ENCODE data around the gene DGKQ. TPM values are rescaled to one million over a fixed set of nuclear protein-coding genes. Genes with fewer than 3 reads are reported as not detected.

The DGKQ gene
- total RNA-seq, 4 donors from 2014 or later = 1.2 to 12.7 (median 10.1) TPM

- Histone ChIP-seq H3K27me3 (no peaks in the 10 kb centered on the region), H3K27ac (peak overlapping the region; percentile 48 to 73), H3K4me3 (peak overlapping the region; percentile 42 to 59), H3K36me3 (no peaks in the 10 kb centered on the region), H3K9me3 (no peaks in the 10 kb centered on the region), H3K4me1 (peaks cover 0 to 21% of the 10 kb centered on the region in 2 donors)
- TF ChIP-seq POLR2A (IDR thresholded peaks at IDR 0.05) (peak in 1 of 2 donors; percentile 24), CTCF (IDR thresholded peaks at IDR 0.05) (peak in 3 of 4 experiments; percentile 14 to 37 (median 18))
- intact Hi-C loops (cut with DNase I; ENCODE audit: low total_unique reads) = no loop called here
- peak; percentile 72 to 75 for DNase-seq
Measured at GRCh38 chr4:1009542-1010394, 36.4 kb upstream of the DGKQ start.

GRCh38 chr4:1008840-1009541 lies 35.6 kb upstream of the DGKQ start:
- H3K27me3 ChIP-seq = no peaks in the 10 kb centered on the region
- no peak for TF ChIP-seq CTCF (IDR thresholded peaks at IDR 0.05)
- no peak for TF ChIP-seq POLR2A (IDR thresholded peaks at IDR 0.05)
- peak overlapping the region; percentile 48 to 53 for H3K27ac ChIP-seq
- intact Hi-C loops (cut with DNase I; ENCODE audit: low total_unique reads) = no loop called here
- H3K4me1 ChIP-seq = peaks cover 0 to 21% of the 10 kb centered on the region in 2 donors
- no peaks in the 10 kb centered on the region for H3K36me3 ChIP-seq
- no peaks in the 10 kb centered on the region for H3K9me3 ChIP-seq
- peak overlapping the region; percentile 42 to 58 for H3K4me3 ChIP-seq
- DNase-seq = peak; percentile 41 to 50

- H3K27ac ChIP-seq = no peak overlapping the region
- H3K4me3 ChIP-seq = no peak overlapping the region
- H3K4me1 ChIP-seq = peaks cover 0 to 26% of the 10 kb centered on the region in 2 donors
- no peak for DNase-seq
- no peaks in the 10 kb centered on the region for H3K36me3 ChIP-seq
- peaks cover 12 to 16% of the 10 kb centered on the region in 2 donors for H3K27me3 ChIP-seq
- intact Hi-C loops (cut with DNase I; ENCODE audit: low total_unique reads) = no loop called here
- no peaks in the 10 kb centered on the region for H3K9me3 ChIP-seq
- TF ChIP-seq CTCF (IDR thresholded peaks at IDR 0.05) = no peak
- TF ChIP-seq POLR2A (IDR thresholded peaks at IDR 0.05) = no peak
Measured at GRCh38 chr4:1006856-1007255, 33.5 kb upstream of the DGKQ start.

- Histone ChIP-seq H3K27me3 (peaks cover 15 to 23% of the 10 kb centered on the region in 2 donors), H3K27ac (no peak overlapping the region), H3K9me3 (no peaks in the 10 kb centered on the region), H3K4me3 (no peak overlapping the region), H3K4me1 (peaks cover 0 to 20% of the 10 kb centered on the region in 2 donors), H3K36me3 (no peaks in the 10 kb centered on the region)
- TF ChIP-seq CTCF (IDR thresholded peaks at IDR 0.05) = no peak
- TF ChIP-seq POLR2A (IDR thresholded peaks at IDR 0.05) = no peak
- intact Hi-C loops (cut with DNase I; ENCODE audit: low total_unique reads) = no loop called here
- no peak for DNase-seq
Measured at GRCh38 chr4:1004557-1005485, 31.5 kb upstream of the DGKQ start.
